Astrocyte (in vitro differentiated cells and primary cell): ENCODE measurements around the gene ZSCAN25.

Experiments used
- EZH2 ChIP-seq: IDR thresholded peaks from 2 replicates; pipeline ENCODE4 v1.6.1; 2012; ENCODE audit warnings: mild to moderate bottlenecking, low read length, inconsistent platforms; ENCODE audit not compliant: insufficient read depth
- TF ChIP-seq, protein P1 (sequence below): IDR thresholded peaks from 2 replicates; pipeline ENCODE4 v1.5.1; 2011; ENCODE audit warnings: low read depth, mild to moderate bottlenecking, inconsistent platforms, low read length, moderate library complexity; ENCODE audit not compliant: insufficient read depth

- TF ChIP-seq, protein P1, sequence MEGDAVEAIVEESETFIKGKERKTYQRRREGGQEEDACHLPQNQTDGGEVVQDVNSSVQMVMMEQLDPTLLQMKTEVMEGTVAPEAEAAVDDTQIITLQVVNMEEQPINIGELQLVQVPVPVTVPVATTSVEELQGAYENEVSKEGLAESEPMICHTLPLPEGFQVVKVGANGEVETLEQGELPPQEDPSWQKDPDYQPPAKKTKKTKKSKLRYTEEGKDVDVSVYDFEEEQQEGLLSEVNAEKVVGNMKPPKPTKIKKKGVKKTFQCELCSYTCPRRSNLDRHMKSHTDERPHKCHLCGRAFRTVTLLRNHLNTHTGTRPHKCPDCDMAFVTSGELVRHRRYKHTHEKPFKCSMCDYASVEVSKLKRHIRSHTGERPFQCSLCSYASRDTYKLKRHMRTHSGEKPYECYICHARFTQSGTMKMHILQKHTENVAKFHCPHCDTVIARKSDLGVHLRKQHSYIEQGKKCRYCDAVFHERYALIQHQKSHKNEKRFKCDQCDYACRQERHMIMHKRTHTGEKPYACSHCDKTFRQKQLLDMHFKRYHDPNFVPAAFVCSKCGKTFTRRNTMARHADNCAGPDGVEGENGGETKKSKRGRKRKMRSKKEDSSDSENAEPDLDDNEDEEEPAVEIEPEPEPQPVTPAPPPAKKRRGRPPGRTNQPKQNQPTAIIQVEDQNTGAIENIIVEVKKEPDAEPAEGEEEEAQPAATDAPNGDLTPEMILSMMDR = no peak
- no peak for TF ChIP-seq EZH2
These were observed 53.0 kb downstream of the ZSCAN25 start for GRCh38 chr7:99669782-99670181.
